Measurements from ENCODE around the gene CASTOR2.
"Not testable (repeated sequence)": the region's sequence is repeated elsewhere in the genome, so short reads cannot be mapped to it uniquely, and the experiment has no call there.

Gene CASTOR2

DNA sequence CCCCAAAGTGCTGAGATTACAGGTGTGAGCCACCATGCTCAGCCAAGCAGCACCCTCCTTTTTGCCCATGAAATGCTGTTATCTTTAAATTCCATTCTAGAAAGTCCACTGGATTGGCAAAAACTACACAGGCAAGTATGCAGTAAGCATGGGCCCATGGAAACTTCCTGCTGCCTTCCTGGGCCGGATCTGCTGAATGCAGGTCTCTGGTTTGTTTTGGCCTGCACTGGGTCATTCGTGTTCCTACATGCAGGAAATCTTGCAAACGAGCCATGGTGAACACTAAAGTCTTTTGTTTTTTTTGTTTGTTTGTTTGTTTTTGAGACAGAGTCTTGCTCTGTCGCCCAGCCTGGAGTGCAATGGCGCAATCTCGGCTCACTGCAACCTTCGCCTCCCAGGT, 7.9 kb downstream of the CASTOR2 start:
- not testable (repeated sequence) for H3K27me3 ChIP-seq (ENCODE audit: insufficient read depth, low read length, poor library complexity); H4K20me1 ChIP-seq (ENCODE audit: insufficient read depth, low read length); H3K4me3 ChIP-seq (ENCODE audit: low read depth in 1 of 2, low read length in 2 of 2); DNase-seq; H3K9ac ChIP-seq (ENCODE audit: low read depth, low read length); H3K79me2 ChIP-seq (ENCODE audit: insufficient read depth, low read length); H3K27ac ChIP-seq (ENCODE audit: low read length); H3K9me3 ChIP-seq (ENCODE audit: insufficient read depth, low read length, severe bottlenecking); H3K36me3 ChIP-seq (ENCODE audit: insufficient read depth, low read length); H3K4me1 ChIP-seq (ENCODE audit: insufficient read depth, low read length); H3K4me2 ChIP-seq (ENCODE audit: insufficient read depth, low read length); H2AFZ ChIP-seq (ENCODE audit: low read depth, low read length); ATAC-seq (ENCODE audit: insufficient read depth, low read depth)

DNA sequence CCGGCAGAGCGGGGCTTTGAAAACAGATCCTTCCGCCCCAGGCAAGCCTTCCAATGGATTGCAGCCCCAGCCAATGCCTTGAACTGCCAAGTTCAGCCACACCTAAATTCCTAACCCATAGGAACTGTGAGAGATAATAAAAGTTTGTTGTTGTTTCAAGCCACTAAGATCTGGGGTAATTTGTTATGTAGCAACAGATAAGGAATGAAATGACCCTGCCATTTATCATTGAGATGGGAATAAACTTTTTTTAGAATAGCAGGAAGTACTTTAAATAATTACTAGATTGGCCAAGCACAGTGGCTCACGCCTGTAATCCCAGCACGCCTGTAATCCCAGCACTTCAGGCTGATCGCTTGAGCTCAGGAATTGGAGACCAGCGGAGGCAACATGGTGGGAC, 11.5 kb downstream of the CASTOR2 start:
- H3K4me3 ChIP-seq (ENCODE audit: low read depth in 1 of 2, low read length in 2 of 2); H3K9me3 ChIP-seq (ENCODE audit: insufficient read depth, low read length, severe bottlenecking); H3K79me2 ChIP-seq (ENCODE audit: insufficient read depth, low read length); DNase-seq; H3K27ac ChIP-seq (ENCODE audit: low read length); H3K27me3 ChIP-seq (ENCODE audit: insufficient read depth, low read length, poor library complexity); H3K9ac ChIP-seq (ENCODE audit: low read depth, low read length); H3K4me2 ChIP-seq (ENCODE audit: insufficient read depth, low read length); ATAC-seq (ENCODE audit: insufficient read depth, low read depth); H3K36me3 ChIP-seq (ENCODE audit: insufficient read depth, low read length); H4K20me1 ChIP-seq (ENCODE audit: insufficient read depth, low read length); H3K4me1 ChIP-seq (ENCODE audit: insufficient read depth, low read length); H2AFZ ChIP-seq (ENCODE audit: low read depth, low read length): not testable (repeated sequence)

DNA sequence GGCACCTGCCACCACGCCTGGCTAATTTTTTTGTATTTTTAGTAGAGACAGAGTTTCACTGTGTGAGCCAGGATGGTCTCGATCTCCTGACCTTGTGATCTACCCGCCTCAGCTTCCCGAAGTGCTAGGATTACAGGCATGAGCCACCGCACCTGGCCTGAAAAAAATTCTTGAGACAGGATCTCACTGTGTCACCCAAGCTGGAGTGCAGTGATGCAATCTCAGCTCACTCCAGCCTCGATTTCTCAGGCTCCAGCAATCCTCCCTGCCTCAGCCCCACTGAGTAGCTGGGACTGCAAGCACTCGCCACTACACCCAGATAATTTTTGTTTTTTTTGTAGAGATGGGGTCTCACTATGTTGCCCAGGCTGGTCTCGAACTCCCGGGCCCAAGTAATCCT, 13.0 kb downstream of the CASTOR2 start:
- not testable (repeated sequence) for H3K36me3 ChIP-seq (ENCODE audit: insufficient read depth, low read length); H3K4me1 ChIP-seq (ENCODE audit: insufficient read depth, low read length); H3K9ac ChIP-seq (ENCODE audit: low read depth, low read length); H3K4me2 ChIP-seq (ENCODE audit: insufficient read depth, low read length); H3K9me3 ChIP-seq (ENCODE audit: insufficient read depth, low read length, severe bottlenecking); H3K4me3 ChIP-seq (ENCODE audit: low read depth in 1 of 2, low read length in 2 of 2); DNase-seq; ATAC-seq (ENCODE audit: insufficient read depth, low read depth); H3K27me3 ChIP-seq (ENCODE audit: insufficient read depth, low read length, poor library complexity); H2AFZ ChIP-seq (ENCODE audit: low read depth, low read length); H3K27ac ChIP-seq (ENCODE audit: low read length); H4K20me1 ChIP-seq (ENCODE audit: insufficient read depth, low read length); H3K79me2 ChIP-seq (ENCODE audit: insufficient read depth, low read length)

DNA sequence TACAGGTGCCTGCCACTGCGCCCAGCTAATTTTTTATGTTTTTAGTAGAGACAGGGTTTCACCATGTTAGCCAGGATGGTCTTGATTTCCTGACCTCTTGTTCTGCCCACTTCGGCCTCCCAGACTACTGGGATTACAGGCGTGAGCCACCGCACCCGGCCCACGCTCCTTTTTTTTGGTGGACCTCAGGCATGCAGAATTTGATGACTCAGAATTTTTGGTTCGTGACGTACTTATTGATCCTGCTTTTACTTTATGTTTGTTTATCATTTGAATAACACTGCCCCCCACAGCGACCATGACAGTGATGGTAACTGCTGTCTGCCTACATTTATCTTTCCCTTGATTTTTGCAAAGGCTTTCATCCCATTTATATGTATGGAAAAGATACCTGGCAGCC, 23.9 kb downstream of the CASTOR2 start:
- H3K79me2 ChIP-seq (ENCODE audit: insufficient read depth, low read length): peaks cover 44% of the 10 kb centered on the region
- not testable (repeated sequence) for H3K27me3 ChIP-seq (ENCODE audit: insufficient read depth, low read length, poor library complexity); H3K4me3 ChIP-seq (ENCODE audit: low read depth in 1 of 2, low read length in 2 of 2); H3K4me2 ChIP-seq (ENCODE audit: insufficient read depth, low read length); H3K36me3 ChIP-seq (ENCODE audit: insufficient read depth, low read length); H3K9me3 ChIP-seq (ENCODE audit: insufficient read depth, low read length, severe bottlenecking); H3K4me1 ChIP-seq (ENCODE audit: insufficient read depth, low read length); H3K9ac ChIP-seq (ENCODE audit: low read depth, low read length); ATAC-seq (ENCODE audit: insufficient read depth, low read depth); H2AFZ ChIP-seq (ENCODE audit: low read depth, low read length); H3K27ac ChIP-seq (ENCODE audit: low read length); DNase-seq
- peaks cover 24% of the 10 kb centered on the region for H4K20me1 ChIP-seq (ENCODE audit: insufficient read depth, low read length)

DNA sequence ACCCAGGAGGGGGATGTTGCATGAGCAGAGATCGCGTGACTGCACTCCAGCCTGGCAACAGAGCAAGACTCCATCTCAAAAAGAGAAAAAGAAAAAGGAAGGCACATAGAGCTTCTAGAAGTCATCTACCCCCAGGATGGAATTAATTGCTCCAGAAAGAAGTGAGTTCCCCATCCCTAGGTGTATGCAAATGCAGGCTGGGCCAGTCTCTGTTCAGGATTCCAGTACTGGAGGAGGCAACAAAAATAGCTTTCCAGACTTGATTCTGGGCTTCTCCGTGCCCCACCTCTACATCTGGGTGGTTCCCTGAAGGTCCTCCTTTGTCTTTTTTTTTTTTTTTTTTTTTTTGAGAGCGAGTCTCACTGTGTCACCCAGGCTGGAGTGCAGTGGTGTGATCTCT, 28.6 kb downstream of the CASTOR2 start:
- Histone ChIP-seq H3K27me3 (ENCODE audit: insufficient read depth, low read length, poor library complexity) (no peaks in the 10 kb centered on the region), H3K4me1 (ENCODE audit: insufficient read depth, low read length) (no peaks in the 10 kb centered on the region), H3K9ac (ENCODE audit: low read depth, low read length) (no peak overlapping the region), H3K36me3 (ENCODE audit: insufficient read depth, low read length) (peaks cover 3% of the 10 kb centered on the region; the same call in 1 of the 2 replicates), H4K20me1 (ENCODE audit: insufficient read depth, low read length) (peaks cover 32% of the 10 kb centered on the region), H3K4me2 (ENCODE audit: insufficient read depth, low read length) (no peak overlapping the region), H3K9me3 (ENCODE audit: insufficient read depth, low read length, severe bottlenecking) (no peaks in the 10 kb centered on the region), H3K4me3 (ENCODE audit: low read depth in 1 of 2, low read length in 2 of 2) (no peak overlapping the region), H2AFZ (ENCODE audit: low read depth, low read length) (no peak overlapping the region), H3K79me2 (ENCODE audit: insufficient read depth, low read length) (peaks cover 49% of the 10 kb centered on the region), H3K27ac (ENCODE audit: low read length) (no peak overlapping the region)
- DNase-seq (no peak), ATAC-seq (ENCODE audit: insufficient read depth, low read depth) (no peak)
- no peak for TF ChIP-seq EZH2 (IDR thresholded peaks at IDR 0.05; ENCODE audit: borderline replicate concordance, low read depth, low read length, severe bottlenecking)
- TF ChIP-seq, protein P1, sequence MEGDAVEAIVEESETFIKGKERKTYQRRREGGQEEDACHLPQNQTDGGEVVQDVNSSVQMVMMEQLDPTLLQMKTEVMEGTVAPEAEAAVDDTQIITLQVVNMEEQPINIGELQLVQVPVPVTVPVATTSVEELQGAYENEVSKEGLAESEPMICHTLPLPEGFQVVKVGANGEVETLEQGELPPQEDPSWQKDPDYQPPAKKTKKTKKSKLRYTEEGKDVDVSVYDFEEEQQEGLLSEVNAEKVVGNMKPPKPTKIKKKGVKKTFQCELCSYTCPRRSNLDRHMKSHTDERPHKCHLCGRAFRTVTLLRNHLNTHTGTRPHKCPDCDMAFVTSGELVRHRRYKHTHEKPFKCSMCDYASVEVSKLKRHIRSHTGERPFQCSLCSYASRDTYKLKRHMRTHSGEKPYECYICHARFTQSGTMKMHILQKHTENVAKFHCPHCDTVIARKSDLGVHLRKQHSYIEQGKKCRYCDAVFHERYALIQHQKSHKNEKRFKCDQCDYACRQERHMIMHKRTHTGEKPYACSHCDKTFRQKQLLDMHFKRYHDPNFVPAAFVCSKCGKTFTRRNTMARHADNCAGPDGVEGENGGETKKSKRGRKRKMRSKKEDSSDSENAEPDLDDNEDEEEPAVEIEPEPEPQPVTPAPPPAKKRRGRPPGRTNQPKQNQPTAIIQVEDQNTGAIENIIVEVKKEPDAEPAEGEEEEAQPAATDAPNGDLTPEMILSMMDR (IDR thresholded peaks at IDR 0.05; ENCODE audit: borderline replicate concordance, extremely low read depth, low read length, poor library complexity, severe bottlenecking): no peak

DNA sequence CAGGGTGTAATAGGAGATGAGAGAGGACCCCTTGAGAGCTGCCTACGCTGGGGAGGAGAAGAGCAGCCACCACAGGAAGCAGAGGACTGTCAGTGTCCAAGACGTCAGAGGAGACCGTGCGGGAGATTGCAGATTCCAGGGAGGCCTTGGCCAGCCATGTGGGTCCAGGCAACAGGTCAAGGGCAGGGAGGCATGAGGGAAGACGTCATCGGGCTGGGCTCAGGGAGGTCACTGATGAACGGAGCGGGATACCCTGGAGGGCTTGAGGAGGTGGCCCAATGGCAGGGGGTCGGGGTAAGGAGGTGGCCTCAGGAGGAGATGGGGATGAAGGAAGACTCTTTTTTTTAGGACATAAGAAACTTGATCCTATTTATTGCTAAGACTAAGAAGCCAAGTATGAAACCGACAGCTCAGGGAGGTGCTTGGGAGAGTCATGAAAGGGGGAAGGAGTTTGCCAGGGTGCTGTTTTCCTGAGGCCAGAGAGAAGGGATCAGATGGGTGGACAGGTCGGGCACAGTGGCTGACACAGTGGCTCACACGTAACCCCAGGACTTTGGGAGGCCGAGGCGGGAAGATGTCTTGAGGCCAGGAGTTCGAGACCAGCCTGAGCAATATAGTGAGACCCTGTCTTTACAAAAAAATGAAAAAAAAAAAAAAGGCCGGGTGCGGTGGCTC, 30.5 kb downstream of the CASTOR2 start:
- not testable (repeated sequence) for DNase-seq
- H4K20me1 ChIP-seq (ENCODE audit: insufficient read depth, low read length): peaks cover 33% of the 10 kb centered on the region

DNA sequence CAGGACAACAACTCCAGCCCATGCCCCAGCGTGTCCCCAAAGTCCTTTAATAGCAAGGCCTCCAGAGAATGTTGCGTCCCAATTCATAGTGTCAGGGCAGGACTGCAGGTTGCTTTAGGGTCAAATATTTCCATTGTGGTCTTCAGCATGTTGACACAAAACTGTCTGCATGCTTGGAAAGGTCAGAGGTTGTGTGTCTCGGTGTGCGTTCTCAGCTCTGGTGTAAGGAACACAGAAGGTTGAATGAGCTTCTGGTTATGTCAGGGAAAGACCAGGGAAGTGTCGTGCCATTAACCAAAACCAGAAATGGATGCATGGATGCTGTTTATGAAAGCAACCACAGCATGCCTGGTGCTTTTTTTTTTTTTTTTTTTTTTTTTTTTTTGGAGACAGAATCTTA, 31.9 kb downstream of the CASTOR2 start:
- not testable (repeated sequence) for H3K27ac ChIP-seq (ENCODE audit: low read length); ATAC-seq (ENCODE audit: insufficient read depth, low read depth)

More for the DNA sequence above, 30.5 kb downstream of the CASTOR2 start:
- not testable (repeated sequence) for H3K9ac ChIP-seq (ENCODE audit: low read depth, low read length); H3K27ac ChIP-seq (ENCODE audit: low read length); H3K4me1 ChIP-seq (ENCODE audit: insufficient read depth, low read length); H3K27me3 ChIP-seq (ENCODE audit: insufficient read depth, low read length, poor library complexity); H3K4me3 ChIP-seq (ENCODE audit: low read depth in 1 of 2, low read length in 2 of 2); ATAC-seq (ENCODE audit: insufficient read depth, low read depth); H2AFZ ChIP-seq (ENCODE audit: low read depth, low read length); H3K9me3 ChIP-seq (ENCODE audit: insufficient read depth, low read length, severe bottlenecking); H3K36me3 ChIP-seq (ENCODE audit: insufficient read depth, low read length); H3K4me2 ChIP-seq (ENCODE audit: insufficient read depth, low read length)
- H3K79me2 ChIP-seq (ENCODE audit: insufficient read depth, low read length): peaks cover 45% of the 10 kb centered on the region

More for the DNA sequence above, 31.9 kb downstream of the CASTOR2 start:
- not testable (repeated sequence) for H3K9ac ChIP-seq (ENCODE audit: low read depth, low read length); DNase-seq; H3K27me3 ChIP-seq (ENCODE audit: insufficient read depth, low read length, poor library complexity); H3K4me1 ChIP-seq (ENCODE audit: insufficient read depth, low read length); H3K9me3 ChIP-seq (ENCODE audit: insufficient read depth, low read length, severe bottlenecking); H2AFZ ChIP-seq (ENCODE audit: low read depth, low read length); H3K4me3 ChIP-seq (ENCODE audit: low read depth in 1 of 2, low read length in 2 of 2); H3K36me3 ChIP-seq (ENCODE audit: insufficient read depth, low read length); H3K4me2 ChIP-seq (ENCODE audit: insufficient read depth, low read length)
- H4K20me1 ChIP-seq (ENCODE audit: insufficient read depth, low read length): peaks cover 32% of the 10 kb centered on the region
- peaks cover 44% of the 10 kb centered on the region; the same call in 1 of the 2 replicates for H3K79me2 ChIP-seq (ENCODE audit: insufficient read depth, low read length)

Measured in DND-41 (cell line).